CD4-positive, alpha-beta T cell (primary cell): ENCODE measurements around the gene COL13A1. TPM values are rescaled to one million over a fixed set of nuclear protein-coding genes. Genes with fewer than 3 reads are reported as not detected.

Experiments
- ATAC-seq: fragments of 200-7000 bp; cut with Tn5 transposase; one replicate; pipeline ENCODE4 v1.10.0; 2022; ENCODE audit warnings: mild to moderate bottlenecking; ENCODE audit not compliant: poor library complexity
- CTCF ChIA-PET: fragments of 350-600 bp; sonication (Branson Sonifier 250); formaldehyde crosslinking; loops from one replicate; lab custom pipeline; 2021; ENCODE audit warnings: antibody characterized with exemption, inconsistent platforms; lab: Charles Lee
- POLR2A ChIA-PET: fragments of 350-600 bp; sonication (Branson Sonifier 250); formaldehyde crosslinking; loops from one replicate; lab custom pipeline; 2021; ENCODE audit warnings: antibody characterized with exemption, inconsistent platforms; lab: Charles Lee
- DNase-seq, 14 experiments: peaks; one replicate each; pipeline ENCODE4 v3.0.0-alpha.2; 2013 to 2020; ENCODE audit warnings: mixed read lengths in 2 of 14
- H3K27ac ChIP-seq, 2 donors: one replicate each; pipeline versions ENCODE4 v1.5.1 to v1.7.0; 2013; ENCODE audit warnings: low read length in 2 of 2, low read depth in 1 of 2, mild to moderate bottlenecking in 1 of 2
- H3K27me3 ChIP-seq, 2 experiments: 1 replicate in 1 of 2; 2 replicates in 1 of 2; pipeline versions ENCODE4 v1.6.1 to v1.7.0; 2013; ENCODE audit warnings: low read length in 2 of 2, control low read depth in 1 of 2, mild to moderate bottlenecking in 1 of 2, moderate library complexity in 1 of 2; ENCODE audit not compliant: insufficient read depth in 2 of 2, control insufficient read depth in 1 of 2
- H3K36me3 ChIP-seq: one replicate; pipeline ENCODE4 v1.6.1; 2013; ENCODE audit warnings: low read length, control low read depth; ENCODE audit not compliant: insufficient read depth
- H3K4me1 ChIP-seq: one replicate; pipeline ENCODE4 v1.6.1; 2013; ENCODE audit warnings: low read length, control low read depth; ENCODE audit not compliant: insufficient read depth
- H3K4me3 ChIP-seq: one replicate; pipeline ENCODE4 v1.5.1; 2013; ENCODE audit warnings: mild to moderate bottlenecking, low read length, moderate library complexity
- H3K9me3 ChIP-seq, 2 experiments: 1 replicate in 1 of 2; 2 replicates in 1 of 2; pipeline versions ENCODE4 v1.6.1 to v1.7.0; 2013; ENCODE audit warnings: low read length in 2 of 2, mild to moderate bottlenecking in 2 of 2, control low read depth in 1 of 2, moderate library complexity in 1 of 2; ENCODE audit not compliant: control insufficient read depth in 1 of 2, insufficient read depth in 1 of 2
- H3K27ac Mint-ChIP-seq: one replicate; pipeline ENCODE4 v1.8.0; 2020; ENCODE audit warnings: mixed read lengths
- H3K27me3 Mint-ChIP-seq: one replicate; pipeline ENCODE4 v1.8.0; 2021; ENCODE audit warnings: mixed read lengths
- H3K36me3 Mint-ChIP-seq: one replicate; pipeline ENCODE4 v1.8.0; 2021; ENCODE audit warnings: low read depth, mixed read lengths
- H3K4me1 Mint-ChIP-seq: one replicate; pipeline ENCODE4 v1.8.0; 2021; ENCODE audit warnings: low read depth, mixed read lengths
- H3K4me3 Mint-ChIP-seq: one replicate; pipeline ENCODE4 v1.8.0; 2020; ENCODE audit warnings: mild to moderate bottlenecking, mixed read lengths
- H3K9me3 Mint-ChIP-seq: one replicate; pipeline ENCODE4 v1.8.0; 2020; ENCODE audit warnings: mixed read lengths
- intact Hi-C, 2 experiments: fragments of 100-400 bp; cut with DNase I in 1 of 2; cut with micrococcal nuclease in 1 of 2; formaldehyde crosslinking; loops; one replicate each; pipeline versions ENCODE4 v1.15.1 to v1.9.0; 2023 to 2025; cut with DNase I, micrococcal nuclease
- total RNA-seq, 174 experiments: library from RNA in 2 of 174; stranded (reverse) in 2 of 174; gene quantifications; one replicate each; pipeline ENCODE4 v1.2.3 and lab custom pipeline; 2021 to 2026
- TF ChIP-seq, protein P1 (sequence below): fragments of 200-600 bp; IDR thresholded peaks from one replicate; pipeline ENCODE4 v1.8.0; 2022; ENCODE audit warnings: antibody characterized with exemption, mild to moderate bottlenecking

The COL13A1 gene
- total RNA-seq, 2 experiments from 2014 or later, result not detected

DNA sequence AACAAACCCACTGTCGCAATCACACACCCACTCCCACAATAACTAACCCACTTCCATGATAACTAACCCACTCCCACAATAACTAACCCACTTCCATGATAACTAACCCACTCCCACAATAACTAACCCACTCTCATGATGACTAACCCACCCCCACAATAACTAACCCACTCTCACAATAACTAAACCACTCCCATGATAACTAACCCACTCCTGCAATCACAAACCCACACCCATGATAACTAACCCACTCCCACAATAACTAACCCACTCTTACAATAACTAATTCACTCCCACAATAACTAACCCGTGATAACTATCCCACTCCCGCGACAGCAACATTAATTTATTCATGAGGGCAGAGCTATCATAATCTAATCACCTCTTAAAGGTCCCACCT lies 105.8 kb downstream of the COL13A1 start:
- Histone ChIP-seq H3K4me1 (no peaks in the 10 kb centered on the region), H3K36me3 (no peaks in the 10 kb centered on the region), H3K27me3 (no peaks in the 10 kb centered on the region), H3K4me3 (no peak overlapping the region), H3K9me3 (no peaks in the 10 kb centered on the region), H3K27ac (no peak overlapping the region)
- Mint-ChIP-seq H3K36me3 (no peaks in the 10 kb centered on the region), H3K27me3 (peaks cover 5% of the 10 kb centered on the region), H3K4me3 (no peak overlapping the region), H3K27ac (no peak overlapping the region), H3K9me3 (no peaks in the 10 kb centered on the region), H3K4me1 (no peaks in the 10 kb centered on the region)
- CTCF ChIA-PET, result no interaction called here
- POLR2A ChIA-PET, result no interaction called here
- TF ChIP-seq, protein P1, sequence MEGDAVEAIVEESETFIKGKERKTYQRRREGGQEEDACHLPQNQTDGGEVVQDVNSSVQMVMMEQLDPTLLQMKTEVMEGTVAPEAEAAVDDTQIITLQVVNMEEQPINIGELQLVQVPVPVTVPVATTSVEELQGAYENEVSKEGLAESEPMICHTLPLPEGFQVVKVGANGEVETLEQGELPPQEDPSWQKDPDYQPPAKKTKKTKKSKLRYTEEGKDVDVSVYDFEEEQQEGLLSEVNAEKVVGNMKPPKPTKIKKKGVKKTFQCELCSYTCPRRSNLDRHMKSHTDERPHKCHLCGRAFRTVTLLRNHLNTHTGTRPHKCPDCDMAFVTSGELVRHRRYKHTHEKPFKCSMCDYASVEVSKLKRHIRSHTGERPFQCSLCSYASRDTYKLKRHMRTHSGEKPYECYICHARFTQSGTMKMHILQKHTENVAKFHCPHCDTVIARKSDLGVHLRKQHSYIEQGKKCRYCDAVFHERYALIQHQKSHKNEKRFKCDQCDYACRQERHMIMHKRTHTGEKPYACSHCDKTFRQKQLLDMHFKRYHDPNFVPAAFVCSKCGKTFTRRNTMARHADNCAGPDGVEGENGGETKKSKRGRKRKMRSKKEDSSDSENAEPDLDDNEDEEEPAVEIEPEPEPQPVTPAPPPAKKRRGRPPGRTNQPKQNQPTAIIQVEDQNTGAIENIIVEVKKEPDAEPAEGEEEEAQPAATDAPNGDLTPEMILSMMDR, result no peak
- intact Hi-C loops, result no loop called here
- ATAC-seq (no peak), DNase-seq (no peak)

- DNase-seq, result no peak
- Mint-ChIP-seq H3K4me3 (no peak overlapping the region), H3K36me3 (no peaks in the 10 kb centered on the region), H3K9me3 (no peaks in the 10 kb centered on the region), H3K27me3 (peaks cover 5% of the 10 kb centered on the region), H3K4me1 (no peaks in the 10 kb centered on the region), H3K27ac (no peak overlapping the region)
- H3K27ac ChIP-seq, result no peak overlapping the region
- CTCF ChIA-PET, result no interaction called here
- TF ChIP-seq, protein P1, result no peak
- H3K27me3 ChIP-seq, result no peaks in the 10 kb centered on the region
- intact Hi-C loops, result no loop called here
- no peak overlapping the region for H3K4me3 ChIP-seq
- H3K36me3 ChIP-seq, result no peaks in the 10 kb centered on the region
- no peaks in the 10 kb centered on the region for H3K4me1 ChIP-seq
- no peak for ATAC-seq
- POLR2A ChIA-PET, result no interaction called here
- H3K9me3 ChIP-seq, result no peaks in the 10 kb centered on the region
These were observed 106.4 kb downstream of the COL13A1 start for GRCh38 chr10:69908124-69908523.

- Histone ChIP-seq H3K27ac (no peak overlapping the region), H3K4me3 (no peak overlapping the region), H3K9me3 (no peaks in the 10 kb centered on the region), H3K27me3 (no peaks in the 10 kb centered on the region), H3K4me1 (peaks cover 4% of the 10 kb centered on the region), H3K36me3 (no peaks in the 10 kb centered on the region)
- Mint-ChIP-seq H3K27ac (no peak overlapping the region), H3K27me3 (peaks cover 13% of the 10 kb centered on the region), H3K4me3 (no peak overlapping the region), H3K36me3 (no peaks in the 10 kb centered on the region), H3K4me1 (no peaks in the 10 kb centered on the region), H3K9me3 (no peaks in the 10 kb centered on the region)
- TF ChIP-seq, protein P1, result no peak
- POLR2A ChIA-PET, result no interaction called here
- DNase-seq, result no peak
- CTCF ChIA-PET, result no interaction called here
- ATAC-seq, result no peak
- intact Hi-C loops, result loop anchor here in 1 of 2 experiments (5.0 to 10.0 kb wide), 2 partner anchors 263 to 396 kb away; no protein-coding TSS in a partner anchor
These were observed 108.9 kb downstream of the COL13A1 start for GRCh38 chr10:69910561-69910960.
